KMS-11 (cell line): ENCODE results near the gene CKM.

ENCODE experiments used
- H2AFZ ChIP-seq: fragments of 200-600 bp; sonication (generic); 2 replicates; pipeline ENCODE4 v1.6.1; 2016; ENCODE audit warnings: antibody characterized with exemption, mixed run types, low read depth
- H3K27ac ChIP-seq: fragments of 200-600 bp; sonication (generic); 2 replicates; pipeline ENCODE4 v1.6.1; 2016; ENCODE audit warnings: mild to moderate bottlenecking, mixed run types
- H3K27me3 ChIP-seq: fragments of 200-600 bp; sonication (generic); 2 replicates; pipeline ENCODE4 v1.6.1; 2017; ENCODE audit warnings: mild to moderate bottlenecking, low read depth, mixed run types, moderate library complexity; ENCODE audit not compliant: insufficient read depth
- H3K36me3 ChIP-seq: fragments of 200-600 bp; sonication (generic); 2 replicates; pipeline ENCODE4 v1.6.1; 2017; ENCODE audit warnings: mild to moderate bottlenecking, mixed run types; ENCODE audit not compliant: insufficient read depth
- H3K4me1 ChIP-seq: fragments of 200-600 bp; sonication (generic); 2 replicates; pipeline ENCODE4 v1.6.1; 2016; ENCODE audit warnings: mild to moderate bottlenecking, low read depth, mixed run types; ENCODE audit not compliant: poor library complexity, severe bottlenecking
- H3K4me2 ChIP-seq: fragments of 200-600 bp; sonication (generic); 2 replicates; pipeline ENCODE4 v1.7.0; 2016; ENCODE audit warnings: mild to moderate bottlenecking, mixed run types
- H3K4me3 ChIP-seq: fragments of 200-600 bp; sonication (generic); IDR thresholded peaks from 2 replicates; pipeline ENCODE4 v1.6.1; 2017; ENCODE audit warnings: low read depth, low read length, mixed read lengths; ENCODE audit not compliant: insufficient read depth
- H3K79me2 ChIP-seq: fragments of 200-600 bp; sonication (generic); 2 replicates; pipeline ENCODE4 v1.6.1; 2016; ENCODE audit warnings: low read depth, mixed run types; ENCODE audit not compliant: insufficient read depth
- H3K9ac ChIP-seq: fragments of 200-600 bp; sonication (generic); 2 replicates; pipeline ENCODE4 v1.6.1; 2016; ENCODE audit warnings: mild to moderate bottlenecking, mixed run types
- H4K20me1 ChIP-seq: fragments of 200-600 bp; sonication (generic); 2 replicates; pipeline ENCODE4 v1.6.1; 2016; ENCODE audit warnings: mild to moderate bottlenecking, mixed run types; ENCODE audit not compliant: insufficient read depth
- CTCF ChIP-seq: fragments of 200-600 bp; sonication (generic); conservative IDR thresholded peaks from 2 replicates; pipeline ENCODE4 v1.6.1; 2017; ENCODE audit warnings: low read depth, mild to moderate bottlenecking, antibody characterized with exemption, low read length, moderate library complexity, mixed read lengths

The CKM gene

GRCh38 chr19:45323671-45324081 lies 1.0 kb upstream of the CKM start:
- Histone ChIP-seq H3K4me2 (no peak overlapping the region), H3K4me3 (no peak overlapping the region), H2AFZ (no peak overlapping the region)

GRCh38 chr19:45322311-45322710 lies 364 bp downstream of the CKM start:
- TF ChIP-seq CTCF, result no peak
- no peak overlapping the region for H3K9ac ChIP-seq
- peaks cover 18% of the 10 kb centered on the region for H3K4me1 ChIP-seq
- no peaks in the 10 kb centered on the region for H3K79me2 ChIP-seq
- H3K27ac ChIP-seq, result no peak overlapping the region
- H4K20me1 ChIP-seq, result no peaks in the 10 kb centered on the region
- H3K27me3 ChIP-seq, result peaks cover 26% of the 10 kb centered on the region; the same call in 1 of the 2 replicates
- no peaks in the 10 kb centered on the region for H3K36me3 ChIP-seq
- H2AFZ ChIP-seq, result no peak overlapping the region
- H3K4me3 ChIP-seq, result no peak overlapping the region
- H3K4me2 ChIP-seq, result no peak overlapping the region

More at GRCh38 chr19:45323671-45324081, 1.0 kb upstream of the CKM start:
- peaks cover 14% of the 10 kb centered on the region; the same call in 1 of the 2 replicates for H3K27me3 ChIP-seq
- H3K79me2 ChIP-seq, result no peaks in the 10 kb centered on the region
- H3K27ac ChIP-seq, result no peak overlapping the region
- no peak overlapping the region for H3K9ac ChIP-seq
- peaks cover 11% of the 10 kb centered on the region for H3K4me1 ChIP-seq
- no peak for TF ChIP-seq CTCF
- H4K20me1 ChIP-seq, result no peaks in the 10 kb centered on the region
- H3K36me3 ChIP-seq, result no peaks in the 10 kb centered on the region

GRCh38 chr19:45321848-45322247 lies 827 bp downstream of the CKM start:
- TF ChIP-seq CTCF, result no peak
- H3K4me2 ChIP-seq, result no peak overlapping the region

GRCh38 chr19:45320997-45321775 lies 1.5 kb downstream of the CKM start:
- no peak overlapping the region for H3K4me2 ChIP-seq
- TF ChIP-seq CTCF, result no peak
- H3K4me3 ChIP-seq, result no peak overlapping the region
- H4K20me1 ChIP-seq, result no peaks in the 10 kb centered on the region
- H2AFZ ChIP-seq, result no peak overlapping the region
- H3K79me2 ChIP-seq, result no peaks in the 10 kb centered on the region
- no peak overlapping the region for H3K9ac ChIP-seq
- peaks cover 15% of the 10 kb centered on the region for H3K4me1 ChIP-seq
- no peaks in the 10 kb centered on the region for H3K36me3 ChIP-seq
- no peak overlapping the region for H3K27ac ChIP-seq
- peaks cover 38% of the 10 kb centered on the region for H3K27me3 ChIP-seq

More at GRCh38 chr19:45321848-45322247, 827 bp downstream of the CKM start:
- peaks cover 18% of the 10 kb centered on the region for H3K4me1 ChIP-seq
- no peaks in the 10 kb centered on the region for H3K79me2 ChIP-seq
- no peaks in the 10 kb centered on the region for H3K36me3 ChIP-seq
- H3K9ac ChIP-seq, result no peak overlapping the region
- H3K4me3 ChIP-seq, result no peak overlapping the region
- no peaks in the 10 kb centered on the region for H4K20me1 ChIP-seq
- H3K27ac ChIP-seq, result no peak overlapping the region
- H2AFZ ChIP-seq, result no peak overlapping the region
- H3K27me3 ChIP-seq, result peaks cover 31% of the 10 kb centered on the region
